Measurements from ENCODE around the gene DAZL. TPM values are rescaled to one million over a fixed set of nuclear protein-coding genes. Genes with fewer than 3 reads are reported as not detected.

DAZL gene
- total RNA-seq, 1 experiment from 2014 or later = not detected

DNA sequence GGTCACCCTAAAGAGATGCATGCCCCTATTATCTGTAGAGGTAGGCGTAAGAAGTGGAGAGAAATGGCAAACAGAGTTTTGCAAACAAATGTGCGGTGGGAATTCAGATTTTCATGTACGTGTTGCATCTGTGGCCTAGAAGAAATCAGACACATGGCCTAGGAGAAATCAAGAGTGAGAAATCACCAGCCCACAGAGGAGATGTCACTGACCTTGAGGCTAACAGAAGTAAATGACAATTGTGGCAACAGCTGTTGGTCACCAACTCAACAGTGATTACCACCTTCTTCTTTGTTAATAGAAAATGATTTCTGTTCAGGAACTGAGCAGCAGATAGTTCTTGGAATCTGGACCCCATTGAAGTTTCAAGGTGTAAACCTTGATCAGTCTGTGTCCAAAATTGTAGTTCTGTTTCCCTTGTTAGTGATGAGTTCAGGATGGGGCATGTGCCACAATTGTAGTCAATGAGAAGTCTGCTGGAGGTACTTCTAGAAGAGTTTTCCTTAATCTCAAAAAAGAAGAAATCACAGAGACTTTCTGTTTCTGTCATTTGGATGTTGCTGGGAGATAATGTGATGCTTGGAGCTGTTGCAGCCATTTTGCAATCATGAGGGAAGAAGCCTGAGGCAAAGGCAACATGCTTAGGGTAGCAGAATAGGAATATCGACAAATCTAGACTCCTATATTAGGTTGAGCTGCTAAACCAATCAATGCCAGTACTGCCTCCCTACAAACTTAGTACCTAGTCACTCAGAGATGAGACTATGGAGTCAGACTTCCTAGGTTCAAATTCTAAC is 57.5 kb downstream of the DAZL start:
- Histone ChIP-seq H3K4me2 (ENCODE audit: low read length) (no peak overlapping the region), H3K9me2 (ENCODE audit: insufficient read depth) (no peaks in the 10 kb centered on the region), H3K9me3 (ENCODE audit: control insufficient read depth in 1 of 2, insufficient read depth in 1 of 2, low read depth in 1 of 2, low read length in 2 of 2) (no peaks in the 10 kb centered on the region), H3K27ac (ENCODE audit: low read depth, low read length) (no peak overlapping the region), H2AFZ (ENCODE audit: low read depth, low read length, poor library complexity, severe bottlenecking) (no peak overlapping the region), H4K20me1 (ENCODE audit: insufficient read depth) (no peaks in the 10 kb centered on the region), H3K4me1 (ENCODE audit: control insufficient read depth in 1 of 2, insufficient read depth in 2 of 2, low read length in 2 of 2) (peaks cover 0 to 3% of the 10 kb centered on the region in 2 experiments; a peak in 1 of 4 replicates), H3K9ac (ENCODE audit: low read length) (no peak overlapping the region), H3K36me3 (ENCODE audit: control insufficient read depth in 1 of 2, insufficient read depth in 2 of 2, low read length in 2 of 2) (no peaks in the 10 kb centered on the region), H3K79me2 (ENCODE audit: insufficient read depth, low read length) (no peaks in the 10 kb centered on the region), H3K4me3 (replicated peaks in 1 of 2; ENCODE audit: low read depth in 1 of 2, low read length in 2 of 2) (no peak overlapping the region), H3K27me3 (ENCODE audit: insufficient read depth, low read length) (peaks cover 10% of the 10 kb centered on the region; the same call in 1 of the 2 replicates)
- DNase-seq (ENCODE audit: low read depth, low spot score) = no peak
- BruUV-seq (replicated peaks) = no TSS peak
- no peak for TF ChIP-seq EGR1 (IDR thresholded peaks at IDR 0.05; ENCODE audit: low read depth)
- no peak for TF ChIP-seq JUND (IDR thresholded peaks at IDR 0.05)
- no peak for TF ChIP-seq POLR2AphosphoS5 (IDR thresholded peaks at IDR 0.05; ENCODE audit: low read depth, low read length)
- no peak for TF ChIP-seq EZH2phosphoT487 (IDR thresholded peaks at IDR 0.05; ENCODE audit: borderline replicate concordance)
- TF ChIP-seq, protein P1, sequence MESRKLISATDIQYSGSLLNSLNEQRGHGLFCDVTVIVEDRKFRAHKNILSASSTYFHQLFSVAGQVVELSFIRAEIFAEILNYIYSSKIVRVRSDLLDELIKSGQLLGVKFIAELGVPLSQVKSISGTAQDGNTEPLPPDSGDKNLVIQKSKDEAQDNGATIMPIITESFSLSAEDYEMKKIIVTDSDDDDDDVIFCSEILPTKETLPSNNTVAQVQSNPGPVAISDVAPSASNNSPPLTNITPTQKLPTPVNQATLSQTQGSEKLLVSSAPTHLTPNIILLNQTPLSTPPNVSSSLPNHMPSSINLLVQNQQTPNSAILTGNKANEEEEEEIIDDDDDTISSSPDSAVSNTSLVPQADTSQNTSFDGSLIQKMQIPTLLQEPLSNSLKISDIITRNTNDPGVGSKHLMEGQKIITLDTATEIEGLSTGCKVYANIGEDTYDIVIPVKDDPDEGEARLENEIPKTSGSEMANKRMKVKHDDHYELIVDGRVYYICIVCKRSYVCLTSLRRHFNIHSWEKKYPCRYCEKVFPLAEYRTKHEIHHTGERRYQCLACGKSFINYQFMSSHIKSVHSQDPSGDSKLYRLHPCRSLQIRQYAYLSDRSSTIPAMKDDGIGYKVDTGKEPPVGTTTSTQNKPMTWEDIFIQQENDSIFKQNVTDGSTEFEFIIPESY (IDR thresholded peaks at IDR 0.05; ENCODE audit: extremely low read depth, insufficient replicate concordance, low read length) = no peak
- TF ChIP-seq POLR2A (IDR thresholded peaks at IDR 0.05; ENCODE audit: borderline replicate concordance, extremely low read depth, insufficient read depth, insufficient read length) = no peak
- TF ChIP-seq, protein P2, sequence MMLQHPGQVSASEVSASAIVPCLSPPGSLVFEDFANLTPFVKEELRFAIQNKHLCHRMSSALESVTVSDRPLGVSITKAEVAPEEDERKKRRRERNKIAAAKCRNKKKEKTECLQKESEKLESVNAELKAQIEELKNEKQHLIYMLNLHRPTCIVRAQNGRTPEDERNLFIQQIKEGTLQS (IDR thresholded peaks at IDR 0.05) = no peak
- intact Hi-C loops (cut with micrococcal nuclease) = loop anchor here (10.0 kb wide), 1 partner anchor 723 kb away; no protein-coding TSS in a partner anchor
- POLR2A ChIA-PET = no interaction called here
- RAD21 ChIA-PET (ENCODE audit: low non-redundant PET in 1 of 2, low total read pairs in 2 of 2, uncharacterized antibody in 2 of 2, unreplicated experiment in 2 of 2) = interaction anchor here in 1 of 2 experiments (0.6 kb wide), 1 partner anchor 1117 kb away, joined by 3 read pairs; no protein-coding TSS in a partner anchor
- CTCF ChIA-PET = interaction anchor here (0.7 kb wide), 1 partner anchor 257 kb away, joined by 3 read pairs; no protein-coding TSS in a partner anchor
- no peak for ATAC-seq
